Measurements from ENCODE around the gene LRP1.

DNA sequence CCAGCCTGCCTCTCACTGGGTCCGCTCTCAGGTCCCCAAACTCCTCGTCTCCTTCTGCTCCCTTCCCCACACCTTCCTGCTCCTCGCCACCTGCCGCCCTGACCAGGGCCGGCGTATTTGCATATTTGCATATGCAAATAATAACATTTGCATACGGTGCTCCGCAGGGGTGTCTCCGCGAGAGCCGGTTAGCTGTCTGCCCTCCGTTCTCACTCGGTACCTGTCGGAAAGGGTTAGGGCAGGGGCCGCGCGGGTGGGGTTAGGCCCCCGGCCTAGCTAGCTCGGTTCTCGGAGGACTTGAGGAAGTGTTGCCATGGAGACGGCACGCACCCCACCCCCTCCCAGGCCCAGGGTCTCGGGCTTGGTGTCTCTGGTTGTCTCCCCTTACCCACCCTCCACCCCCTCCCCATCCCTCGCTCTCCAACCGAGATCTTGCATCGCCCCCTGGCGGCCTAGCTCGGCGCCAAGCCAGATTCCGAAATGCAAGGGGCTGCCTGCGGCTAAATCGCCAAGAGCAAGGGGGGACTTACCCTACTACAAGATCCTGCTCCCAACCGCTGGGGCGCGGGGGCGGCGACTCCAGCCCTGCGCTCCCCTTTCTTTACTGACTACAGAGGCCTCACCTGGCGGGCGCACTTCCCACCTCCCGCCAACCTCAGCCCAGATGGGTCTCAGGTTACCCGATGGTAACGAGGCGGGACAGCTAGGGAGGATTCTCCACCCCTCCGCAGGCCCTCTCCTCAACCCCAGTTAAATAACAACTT is 114.6 kb downstream of the LRP1 start:
- TF ChIP-seq, protein P1, sequence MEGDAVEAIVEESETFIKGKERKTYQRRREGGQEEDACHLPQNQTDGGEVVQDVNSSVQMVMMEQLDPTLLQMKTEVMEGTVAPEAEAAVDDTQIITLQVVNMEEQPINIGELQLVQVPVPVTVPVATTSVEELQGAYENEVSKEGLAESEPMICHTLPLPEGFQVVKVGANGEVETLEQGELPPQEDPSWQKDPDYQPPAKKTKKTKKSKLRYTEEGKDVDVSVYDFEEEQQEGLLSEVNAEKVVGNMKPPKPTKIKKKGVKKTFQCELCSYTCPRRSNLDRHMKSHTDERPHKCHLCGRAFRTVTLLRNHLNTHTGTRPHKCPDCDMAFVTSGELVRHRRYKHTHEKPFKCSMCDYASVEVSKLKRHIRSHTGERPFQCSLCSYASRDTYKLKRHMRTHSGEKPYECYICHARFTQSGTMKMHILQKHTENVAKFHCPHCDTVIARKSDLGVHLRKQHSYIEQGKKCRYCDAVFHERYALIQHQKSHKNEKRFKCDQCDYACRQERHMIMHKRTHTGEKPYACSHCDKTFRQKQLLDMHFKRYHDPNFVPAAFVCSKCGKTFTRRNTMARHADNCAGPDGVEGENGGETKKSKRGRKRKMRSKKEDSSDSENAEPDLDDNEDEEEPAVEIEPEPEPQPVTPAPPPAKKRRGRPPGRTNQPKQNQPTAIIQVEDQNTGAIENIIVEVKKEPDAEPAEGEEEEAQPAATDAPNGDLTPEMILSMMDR (conservative IDR thresholded peaks at IDR 0.05; ENCODE audit: low read length): peak; percentile 82
- no peak for TF ChIP-seq EZH2phosphoT487 (IDR thresholded peaks at IDR 0.05; ENCODE audit: borderline replicate concordance)

All from Loucy (cell line).